ENCODE results near the gene TREH. TPM values are rescaled to one million over a fixed set of nuclear protein-coding genes. Genes with fewer than 3 reads are reported as not detected.
A peak's percentile ranks its signal among the peaks of the same experiment; 100 is the strongest.

Gene TREH
- total RNA-seq, 1 donor from 2014 or later, result 0.41 TPM

GRCh38 chr11:118645066-118645715, 34.3 kb downstream of the TREH start:
- H3K9me3 Mint-ChIP-seq, result no peaks in the 10 kb centered on the region
- TF ChIP-seq, protein P1, sequence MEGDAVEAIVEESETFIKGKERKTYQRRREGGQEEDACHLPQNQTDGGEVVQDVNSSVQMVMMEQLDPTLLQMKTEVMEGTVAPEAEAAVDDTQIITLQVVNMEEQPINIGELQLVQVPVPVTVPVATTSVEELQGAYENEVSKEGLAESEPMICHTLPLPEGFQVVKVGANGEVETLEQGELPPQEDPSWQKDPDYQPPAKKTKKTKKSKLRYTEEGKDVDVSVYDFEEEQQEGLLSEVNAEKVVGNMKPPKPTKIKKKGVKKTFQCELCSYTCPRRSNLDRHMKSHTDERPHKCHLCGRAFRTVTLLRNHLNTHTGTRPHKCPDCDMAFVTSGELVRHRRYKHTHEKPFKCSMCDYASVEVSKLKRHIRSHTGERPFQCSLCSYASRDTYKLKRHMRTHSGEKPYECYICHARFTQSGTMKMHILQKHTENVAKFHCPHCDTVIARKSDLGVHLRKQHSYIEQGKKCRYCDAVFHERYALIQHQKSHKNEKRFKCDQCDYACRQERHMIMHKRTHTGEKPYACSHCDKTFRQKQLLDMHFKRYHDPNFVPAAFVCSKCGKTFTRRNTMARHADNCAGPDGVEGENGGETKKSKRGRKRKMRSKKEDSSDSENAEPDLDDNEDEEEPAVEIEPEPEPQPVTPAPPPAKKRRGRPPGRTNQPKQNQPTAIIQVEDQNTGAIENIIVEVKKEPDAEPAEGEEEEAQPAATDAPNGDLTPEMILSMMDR (conservative IDR thresholded peaks at IDR 0.05), result no peak
- H3K4me1 Mint-ChIP-seq (ENCODE audit: unreplicated experiment), result no peaks in the 10 kb centered on the region
- H3K36me3 Mint-ChIP-seq, result peaks cover 14% of the 10 kb centered on the region
- DNase-seq (ENCODE audit: extremely low spot score, unreplicated experiment), result no peak
- H3K27ac Mint-ChIP-seq, result no peak overlapping the region
- no peak overlapping the region for H3K4me3 Mint-ChIP-seq
- no peaks in the 10 kb centered on the region for H3K27me3 Mint-ChIP-seq

DNA sequence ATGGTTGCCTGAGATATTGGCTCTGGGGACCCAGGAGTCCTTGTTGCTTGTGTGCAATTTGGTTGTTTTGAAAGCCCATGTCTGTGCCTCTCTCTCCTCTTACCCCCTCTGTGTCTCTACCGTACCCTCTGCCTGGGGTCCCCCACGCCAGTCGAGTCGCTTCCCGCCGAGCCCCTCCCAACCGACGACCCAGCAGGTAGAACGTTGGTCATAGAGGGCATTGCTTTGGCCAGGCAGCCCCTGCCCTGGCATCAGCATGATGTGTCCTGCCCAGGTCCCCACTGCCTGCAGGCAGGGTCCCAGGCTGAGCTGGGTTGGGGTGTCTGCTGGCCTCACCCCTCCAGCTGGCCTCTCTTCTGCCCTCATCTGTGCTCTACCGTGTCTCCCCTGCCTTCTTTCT, 35.0 kb downstream of the TREH start:
- no peaks in the 10 kb centered on the region for H3K27me3 Mint-ChIP-seq
- peaks cover 10% of the 10 kb centered on the region for H3K36me3 Mint-ChIP-seq
- no peaks in the 10 kb centered on the region for H3K4me1 Mint-ChIP-seq (ENCODE audit: unreplicated experiment)
- TF ChIP-seq, protein P1 (conservative IDR thresholded peaks at IDR 0.05), result no peak
- no peak for DNase-seq (ENCODE audit: extremely low spot score, unreplicated experiment)
- no peak overlapping the region for H3K4me3 Mint-ChIP-seq
- H3K27ac Mint-ChIP-seq, result no peak overlapping the region
- H3K9me3 Mint-ChIP-seq, result no peaks in the 10 kb centered on the region

GRCh38 chr11:118643995-118644345, 35.5 kb downstream of the TREH start:
- no peaks in the 10 kb centered on the region for H3K27me3 Mint-ChIP-seq
- TF ChIP-seq, protein P1 (conservative IDR thresholded peaks at IDR 0.05), result no peak
- no peaks in the 10 kb centered on the region for H3K4me1 Mint-ChIP-seq (ENCODE audit: unreplicated experiment)
- no peaks in the 10 kb centered on the region for H3K9me3 Mint-ChIP-seq
- H3K4me3 Mint-ChIP-seq, result no peak overlapping the region
- no peak for DNase-seq (ENCODE audit: extremely low spot score, unreplicated experiment)
- peaks cover 10% of the 10 kb centered on the region for H3K36me3 Mint-ChIP-seq
- no peak overlapping the region for H3K27ac Mint-ChIP-seq

GRCh38 chr11:118643142-118643994, 36.1 kb downstream of the TREH start:
- TF ChIP-seq, protein P1 (conservative IDR thresholded peaks at IDR 0.05), result no peak

DNA sequence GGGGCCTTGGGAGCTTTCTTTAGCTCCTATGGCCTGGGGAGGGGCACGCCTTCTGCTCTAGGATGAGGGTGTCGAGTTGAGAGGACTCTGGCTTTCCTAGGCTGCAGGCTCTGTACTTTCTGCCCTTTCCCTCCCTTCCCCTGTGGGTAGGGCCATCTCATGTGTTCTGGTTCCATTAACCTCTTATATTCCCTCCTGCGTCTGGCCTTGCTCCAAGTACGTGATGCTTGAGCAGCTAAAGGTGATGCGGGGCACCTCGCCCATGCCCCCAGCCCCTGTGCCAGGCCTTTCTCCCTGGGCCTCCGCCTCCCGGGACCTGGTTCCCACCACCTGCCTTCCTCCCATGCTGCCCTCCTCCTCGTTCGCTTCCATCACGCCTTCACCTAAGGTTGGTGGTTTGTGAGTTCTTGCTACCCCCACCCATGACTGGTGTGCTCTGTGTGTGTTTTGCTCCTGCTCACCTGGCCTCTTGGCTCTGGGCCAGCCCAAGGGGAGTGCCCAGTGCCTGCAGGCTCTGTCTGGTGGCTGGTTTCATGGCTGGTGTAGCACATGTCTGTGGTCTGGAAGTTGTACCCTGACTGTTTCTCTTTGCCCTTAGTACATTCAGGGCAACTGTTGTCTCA, 37.9 kb downstream of the TREH start:
- no peaks in the 10 kb centered on the region for H3K27me3 Mint-ChIP-seq
- H3K4me1 Mint-ChIP-seq (ENCODE audit: unreplicated experiment), result no peaks in the 10 kb centered on the region
- H3K4me3 Mint-ChIP-seq, result no peak overlapping the region
- TF ChIP-seq, protein P1 (conservative IDR thresholded peaks at IDR 0.05), result no peak
- H3K9me3 Mint-ChIP-seq, result no peaks in the 10 kb centered on the region
- peaks cover 9% of the 10 kb centered on the region for H3K36me3 Mint-ChIP-seq
- H3K27ac Mint-ChIP-seq, result peak overlapping the region; percentile 35
- no peak for DNase-seq (ENCODE audit: extremely low spot score, unreplicated experiment)

More at GRCh38 chr11:118643142-118643994, 36.1 kb downstream of the TREH start:
- H3K27me3 Mint-ChIP-seq, result no peaks in the 10 kb centered on the region
- H3K9me3 Mint-ChIP-seq, result no peaks in the 10 kb centered on the region
- H3K27ac Mint-ChIP-seq, result no peak overlapping the region
- DNase-seq (ENCODE audit: extremely low spot score, unreplicated experiment), result no peak
- peaks cover 8% of the 10 kb centered on the region for H3K36me3 Mint-ChIP-seq
- no peaks in the 10 kb centered on the region for H3K4me1 Mint-ChIP-seq (ENCODE audit: unreplicated experiment)
- H3K4me3 Mint-ChIP-seq, result no peak overlapping the region

Data from type B pancreatic cell (in vitro differentiated cells).